Liver (tissue), 9 donors: Measurements from ENCODE around the gene MARS1. TPM values are rescaled to one million over a fixed set of nuclear protein-coding genes. Genes with fewer than 3 reads are reported as not detected.

Experiments
- DNase-seq: peaks from one replicate; pipeline ENCODE4 v3.0.0-alpha.2; 2017; ENCODE audit warnings: low spot score
- H3K27ac ChIP-seq, 2 donors: one replicate each; pipeline ENCODE4 v1.7.0; 2013; ENCODE audit warnings: inconsistent platforms in 2 of 2, low read length in 2 of 2, control low read depth in 1 of 2, low read depth in 1 of 2, mild to moderate bottlenecking in 1 of 2
- H3K27me3 ChIP-seq, 4 donors: one replicate each; pipeline versions ENCODE4 v1.6.1 to v1.7.0; 2013; ENCODE audit warnings: low read length in 3 of 4, inconsistent platforms in 1 of 4, mild to moderate bottlenecking in 1 of 4, moderate library complexity in 1 of 4; ENCODE audit not compliant: control insufficient read depth in 4 of 4, insufficient read depth in 4 of 4
- H3K36me3 ChIP-seq, 4 donors: one replicate each; pipeline versions ENCODE4 v1.6.1 to v1.7.0; 2013; ENCODE audit warnings: low read length in 3 of 4, mild to moderate bottlenecking in 3 of 4, low read depth in 1 of 4, moderate library complexity in 1 of 4; ENCODE audit not compliant: control insufficient read depth in 4 of 4, insufficient read depth in 3 of 4
- H3K4me1 ChIP-seq, 4 donors: one replicate each; pipeline versions ENCODE4 v1.6.1 to v1.7.0; 2013; ENCODE audit warnings: low read length in 3 of 4, mild to moderate bottlenecking in 3 of 4, moderate library complexity in 1 of 4; ENCODE audit not compliant: control insufficient read depth in 4 of 4, insufficient read depth in 4 of 4
- H3K4me3 ChIP-seq, 3 donors: one replicate each; pipeline versions ENCODE4 v1.6.1 to v1.7.0; 2013; ENCODE audit warnings: low read length in 3 of 3, control low read depth in 1 of 3, low read depth in 1 of 3, mild to moderate bottlenecking in 1 of 3
- H3K9ac ChIP-seq, 2 donors: one replicate each; pipeline ENCODE4 v1.7.0; 2013; ENCODE audit warnings: low read length in 2 of 2, mild to moderate bottlenecking in 2 of 2, moderate library complexity in 2 of 2, control low read depth in 1 of 2, low read depth in 1 of 2
- H3K9me3 ChIP-seq, 4 donors: one replicate each; pipeline versions ENCODE4 v1.6.1 to v1.7.0; 2013; ENCODE audit warnings: low read length in 3 of 4; ENCODE audit not compliant: control insufficient read depth in 4 of 4
- ATF3 ChIP-seq: IDR thresholded peaks from 2 replicates; pipeline ENCODE4 v1.6.1; 2016; ENCODE audit warnings: antibody characterized with exemption
- CTCF ChIP-seq: fragments of 150-350 bp; IDR thresholded peaks from 2 replicates; pipeline ENCODE4 v1.5.1; 2017; ENCODE audit warnings: improper control_type of control experiment, low read depth, low read length; ENCODE audit not compliant: missing input control
- EGR1 ChIP-seq, 2 donors: IDR thresholded peaks; 2 replicates each; pipeline ENCODE4 v1.6.1; 2016 to 2018; ENCODE audit warnings: antibody characterized with exemption in 2 of 2, low read depth in 2 of 2
- FOXA1 ChIP-seq: IDR thresholded peaks from 2 replicates; pipeline ENCODE4 v1.6.1; 2016; ENCODE audit warnings: antibody characterized with exemption
- FOXA2 ChIP-seq: IDR thresholded peaks from 2 replicates; pipeline ENCODE4 v1.6.1; 2016; ENCODE audit warnings: antibody characterized with exemption
- HNF4A ChIP-seq, 2 donors: conservative IDR thresholded peaks; 2 replicates each; pipeline ENCODE4 v1.6.1; 2016; ENCODE audit warnings: antibody characterized with exemption in 2 of 2, mild to moderate bottlenecking in 2 of 2
- MAX ChIP-seq: IDR thresholded peaks from 2 replicates; pipeline ENCODE4 v1.6.1; 2016; ENCODE audit warnings: antibody characterized with exemption
- NR2F2 ChIP-seq: IDR thresholded peaks from 2 replicates; pipeline ENCODE4 v1.6.1; 2016; ENCODE audit warnings: antibody characterized with exemption
- SP1 ChIP-seq: IDR thresholded peaks from 2 replicates; pipeline ENCODE4 v1.6.1; 2018; ENCODE audit warnings: antibody characterized with exemption, mild to moderate bottlenecking
- ZBTB33 ChIP-seq: IDR thresholded peaks from 2 replicates; pipeline ENCODE4 v1.6.1; 2016; ENCODE audit warnings: antibody characterized with exemption
- WGBS: extraction: QIAGEN DNeasy Blood & Tissue Kit; methylation state at CpG from one replicate; pipeline ENCODE4 v1.1.7; 2013; 5-methylcytosine and 5-hydroxymethylcytosine counted together
- polyA plus RNA-seq, 2 donors: library from polyadenylated mRNA; stranded (reverse) in 1 of 2; unstranded in 1 of 2; fragments of 200-250 nt in 1 of 2; fragments of >200 nt in 1 of 2; fragmentation: Nextera tagmentation in 1 of 2; extraction: Ambion mirVana in 1 of 2; gene quantifications; one replicate each; pipeline versions ENCODE4 v1.2.1 to v1.2.3, GENCODE V29; 2013 to 2015
- total RNA-seq, 2 donors: library from RNA; depleted of rRNA; stranded (reverse); fragments of >200 nt; gene quantifications; one replicate each; pipeline ENCODE4 v1.2.3, GENCODE V29; 2014
- donor health status: healthy.
- donor health status: healthy.
- donor health status: healthy.
- donor health status: healthy.
- donor health status: healthy.

The MARS1 gene
- total and polyA plus RNA-seq, 4 donors, result 43.9 to 83.3 (median 56.0) TPM

GRCh38 chr12:57515408-57515933, 27.6 kb downstream of the MARS1 start:
- TF ChIP-seq HNF4A (conservative IDR thresholded peaks at IDR 0.05), result no peak
- TF ChIP-seq CTCF, result no peak
- TF ChIP-seq MAX, result no peak
- Histone ChIP-seq H3K4me1 (peaks cover 1 to 23% (median 13%) of the 10 kb centered on the region in 4 donors), H3K27me3 (no peaks in the 10 kb centered on the region), H3K27ac (no peak overlapping the region), H3K9me3 (no peaks in the 10 kb centered on the region), H3K4me3 (no peak overlapping the region), H3K9ac (no peak overlapping the region), H3K36me3 (peaks cover 5 to 57% (median 49%) of the 10 kb centered on the region in 4 donors)
- WGBS, result 70% methylated on average over 3 of the region's 3 CpGs
- no peak for DNase-seq

- Histone ChIP-seq H3K9me3 (no peaks in the 10 kb centered on the region), H3K27ac (no peak overlapping the region), H3K4me3 (no peak overlapping the region), H3K27me3 (no peaks in the 10 kb centered on the region), H3K4me1 (peaks cover 1 to 26% (median 13%) of the 10 kb centered on the region in 4 donors), H3K9ac (no peak overlapping the region), H3K36me3 (peaks cover 5 to 57% (median 49%) of the 10 kb centered on the region in 4 donors)
- no peak for TF ChIP-seq ZBTB33
- no peak for TF ChIP-seq EGR1 (IDR thresholded peaks at IDR 0.05; ENCODE audit: low read depth in 2 of 2)
- no peak for TF ChIP-seq FOXA1
- TF ChIP-seq SP1, result no peak
- no peak for TF ChIP-seq NR2F2
- TF ChIP-seq CTCF, result no peak
- no peak for TF ChIP-seq FOXA2
- TF ChIP-seq ATF3, result no peak
- DNase-seq, result no peak
- WGBS, result 87% methylated on average over 11 of the region's 11 CpGs
Measured at GRCh38 chr12:57515934-57516541, 28.2 kb downstream of the MARS1 start.
